ENCODE measurements around the gene MACO1. TPM values are rescaled to one million over a fixed set of nuclear protein-coding genes. Genes with fewer than 3 reads are reported as not detected.

Gene MACO1
- total RNA-seq, 1 donor from 2014 or later = 31.5 TPM

- H3K4me1 Mint-ChIP-seq (ENCODE audit: low read depth) = peaks cover 41% of the 10 kb centered on the region
- TF ChIP-seq CTCF (IDR thresholded peaks at IDR 0.05; ENCODE audit: unreplicated experiment) = no peak
- DNase-seq (ENCODE audit: low spot score, unreplicated experiment) = no peak
- no peaks in the 10 kb centered on the region for H3K9me3 Mint-ChIP-seq (ENCODE audit: low read depth)
- H3K27me3 Mint-ChIP-seq = no peaks in the 10 kb centered on the region
- peak overlapping the region; percentile 29 for H3K27ac Mint-ChIP-seq
- peaks cover 2% of the 10 kb centered on the region for H3K36me3 Mint-ChIP-seq (ENCODE audit: insufficient read depth)
- H3K4me3 Mint-ChIP-seq (ENCODE audit: low read depth) = peak overlapping the region; percentile 4
These were observed 45.7 kb downstream of the MACO1 start for GRCh38 chr1:25476186-25477097.

- no peaks in the 10 kb centered on the region for H3K27me3 Mint-ChIP-seq
- H3K9me3 Mint-ChIP-seq (ENCODE audit: low read depth) = no peaks in the 10 kb centered on the region
- no peak overlapping the region for H3K4me3 Mint-ChIP-seq (ENCODE audit: low read depth)
- peak overlapping the region; percentile 82 for H3K27ac Mint-ChIP-seq
- peaks cover 38% of the 10 kb centered on the region for H3K4me1 Mint-ChIP-seq (ENCODE audit: low read depth)
- DNase-seq (ENCODE audit: low spot score, unreplicated experiment) = no peak
- H3K36me3 Mint-ChIP-seq (ENCODE audit: insufficient read depth) = no peaks in the 10 kb centered on the region
- no peak for TF ChIP-seq CTCF (IDR thresholded peaks at IDR 0.05; ENCODE audit: unreplicated experiment)
These were observed 46.8 kb downstream of the MACO1 start for GRCh38 chr1:25477448-25478034.

GRCh38 chr1:25478633-25479032 is 47.9 kb downstream of the MACO1 start:
- Mint-ChIP-seq H3K4me3 (ENCODE audit: low read depth) (no peak overlapping the region), H3K27ac (peak overlapping the region; percentile 59), H3K36me3 (ENCODE audit: insufficient read depth) (no peaks in the 10 kb centered on the region), H3K4me1 (ENCODE audit: low read depth) (peaks cover 37% of the 10 kb centered on the region), H3K9me3 (ENCODE audit: low read depth) (no peaks in the 10 kb centered on the region), H3K27me3 (no peaks in the 10 kb centered on the region)
- DNase-seq (ENCODE audit: low spot score, unreplicated experiment) = no peak
- TF ChIP-seq CTCF (IDR thresholded peaks at IDR 0.05; ENCODE audit: unreplicated experiment) = no peak

- peaks cover 19% of the 10 kb centered on the region for H3K4me1 Mint-ChIP-seq (ENCODE audit: low read depth)
- H3K9me3 Mint-ChIP-seq (ENCODE audit: low read depth) = no peaks in the 10 kb centered on the region
- H3K27me3 Mint-ChIP-seq = no peaks in the 10 kb centered on the region
- no peak for TF ChIP-seq CTCF (IDR thresholded peaks at IDR 0.05; ENCODE audit: unreplicated experiment)
- DNase-seq (ENCODE audit: low spot score, unreplicated experiment) = no peak
- H3K4me3 Mint-ChIP-seq (ENCODE audit: low read depth) = no peak overlapping the region
- H3K36me3 Mint-ChIP-seq (ENCODE audit: insufficient read depth) = no peaks in the 10 kb centered on the region
- peak overlapping the region; percentile 40 for H3K27ac Mint-ChIP-seq
These were observed 50.9 kb downstream of the MACO1 start for GRCh38 chr1:25481625-25482024.

- Mint-ChIP-seq H3K27me3 (no peaks in the 10 kb centered on the region), H3K36me3 (ENCODE audit: insufficient read depth) (peaks cover 3% of the 10 kb centered on the region), H3K4me1 (ENCODE audit: low read depth) (peaks cover 13% of the 10 kb centered on the region), H3K9me3 (ENCODE audit: low read depth) (no peaks in the 10 kb centered on the region), H3K27ac (no peak overlapping the region), H3K4me3 (ENCODE audit: low read depth) (no peak overlapping the region)
- TF ChIP-seq CTCF (IDR thresholded peaks at IDR 0.05; ENCODE audit: unreplicated experiment) = no peak
- DNase-seq (ENCODE audit: low spot score, unreplicated experiment) = no peak
These were observed 51.5 kb downstream of the MACO1 start for GRCh38 chr1:25482211-25482610.

All from progenitor cell of endocrine pancreas (in vitro differentiated cells).